T-helper 22 cell (primary cell): ENCODE results near the gene KAT6B.

Experiments
- DNase-seq: peaks from one replicate; pipeline ENCODE4 v3.0.0-alpha.2; 2020; ENCODE audit warnings: low read depth

Gene KAT6B

DNA sequence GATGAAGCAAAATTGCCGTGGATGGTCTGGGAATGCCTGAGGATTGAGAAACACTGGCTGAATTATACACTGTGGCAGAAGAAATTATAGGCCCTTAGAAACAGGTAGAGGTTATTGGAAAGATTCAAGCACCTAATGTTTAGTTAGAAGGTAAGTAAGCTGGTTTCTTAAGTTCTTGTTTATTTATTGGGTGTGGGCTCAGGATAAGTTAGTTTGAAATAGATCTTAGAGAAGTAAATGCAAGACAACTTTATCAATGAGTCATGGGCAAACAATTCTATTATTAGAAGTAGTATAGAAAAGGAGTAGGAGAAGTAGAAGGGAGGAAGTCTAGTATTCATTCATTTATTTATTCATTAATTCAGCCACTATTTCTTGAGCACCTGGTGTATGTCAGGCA lies 96.5 kb downstream of the KAT6B start:
- no peak for DNase-seq

DNA sequence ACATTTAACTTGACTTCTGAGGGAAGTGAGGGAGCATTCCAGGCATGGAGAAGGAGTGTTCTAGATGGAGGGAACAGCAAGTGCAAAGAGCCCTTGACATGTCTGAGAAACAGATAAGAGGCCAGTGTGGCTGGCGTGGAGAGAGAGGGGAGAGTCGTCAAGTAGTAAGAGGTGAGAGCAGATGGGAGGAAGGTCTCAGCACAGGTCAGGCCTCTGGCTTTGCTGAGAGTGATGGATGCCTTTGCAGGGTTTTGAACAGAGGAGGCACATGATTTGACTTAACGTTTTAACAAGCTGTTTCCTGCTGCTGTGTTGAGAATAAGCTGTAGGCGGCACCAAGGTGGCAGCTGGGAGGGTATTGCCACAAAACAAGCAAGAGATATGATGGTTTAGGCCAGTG lies 97.2 kb downstream of the KAT6B start:
- no peak for DNase-seq

- DNase-seq = no peak
Observed at GRCh38 chr10:74924251-74924963, 98.0 kb downstream of the KAT6B start.

- DNase-seq = no peak
Observed at GRCh38 chr10:74925291-74925690, 98.9 kb downstream of the KAT6B start.

DNA sequence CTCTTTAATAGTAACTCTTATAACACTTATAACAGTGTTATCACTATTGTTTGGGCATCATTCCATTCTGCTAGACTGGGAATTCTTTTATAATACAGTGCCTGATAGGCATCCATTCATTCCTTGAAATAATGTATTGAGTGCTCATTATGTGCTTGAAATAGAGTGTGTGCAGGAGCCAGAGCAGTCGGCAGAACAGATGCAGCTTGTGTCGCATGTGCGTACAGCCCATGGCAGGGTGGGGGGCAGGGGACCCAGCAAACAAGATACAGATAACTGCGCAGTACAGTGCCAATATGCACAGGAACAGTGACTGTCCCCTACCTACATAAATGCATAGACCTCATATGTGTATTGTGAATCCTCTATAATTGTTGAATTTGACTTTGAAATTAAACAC lies 99.3 kb downstream of the KAT6B start:
- no peak for DNase-seq

- DNase-seq = no peak
Observed at GRCh38 chr10:74926791-74927585, 100.6 kb downstream of the KAT6B start.

GRCh38 chr10:74927701-74928100 lies 101.3 kb downstream of the KAT6B start:
- no peak for DNase-seq

DNA sequence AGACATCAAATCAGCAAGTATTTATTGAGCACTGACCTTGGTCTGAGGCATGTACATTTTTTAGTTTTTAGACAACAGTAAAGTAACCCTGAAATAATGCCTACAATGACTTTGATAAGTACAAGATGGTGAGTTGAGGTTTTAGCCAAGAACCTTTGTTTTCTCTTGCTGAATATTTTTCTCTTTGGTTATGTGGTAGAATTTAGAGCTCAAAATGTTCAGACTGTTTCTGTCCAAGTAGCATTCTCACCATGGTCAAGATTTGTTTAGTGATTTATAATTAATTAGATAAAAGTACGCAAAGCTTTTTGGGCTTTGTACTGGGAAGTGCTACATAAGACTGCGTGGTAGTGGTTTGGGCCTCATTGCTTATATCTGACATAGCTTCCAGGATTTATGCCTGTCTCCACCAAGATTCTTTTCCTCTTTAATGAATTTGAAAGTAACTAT lies 102.4 kb downstream of the KAT6B start:
- DNase-seq = no peak

DNA sequence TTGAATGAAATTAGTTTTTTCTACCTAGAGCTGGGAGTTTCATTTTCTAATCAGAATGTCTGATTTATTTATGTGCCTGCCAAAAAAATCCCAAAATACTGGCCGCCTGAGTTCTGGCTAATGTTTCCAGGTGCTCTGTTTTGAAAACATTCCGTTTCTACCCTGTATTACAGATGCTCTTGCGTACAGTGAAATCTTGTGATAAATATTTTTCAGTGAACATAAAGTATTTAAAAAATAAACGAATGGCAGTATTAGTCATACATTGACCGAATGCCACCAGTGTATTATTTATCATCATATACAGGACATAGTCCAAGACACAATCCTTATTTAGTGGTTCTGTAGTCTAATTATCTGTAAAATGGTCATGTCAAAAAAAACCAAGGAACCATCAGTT lies 102.8 kb downstream of the KAT6B start:
- no peak for DNase-seq

GRCh38 chr10:74930965-74931364 lies 104.6 kb downstream of the KAT6B start:
- DNase-seq = no peak

GRCh38 chr10:74932648-74933047 lies 106.2 kb downstream of the KAT6B start:
- no peak for DNase-seq

GRCh38 chr10:74934100-74934812 lies 107.9 kb downstream of the KAT6B start:
- DNase-seq = no peak

DNA sequence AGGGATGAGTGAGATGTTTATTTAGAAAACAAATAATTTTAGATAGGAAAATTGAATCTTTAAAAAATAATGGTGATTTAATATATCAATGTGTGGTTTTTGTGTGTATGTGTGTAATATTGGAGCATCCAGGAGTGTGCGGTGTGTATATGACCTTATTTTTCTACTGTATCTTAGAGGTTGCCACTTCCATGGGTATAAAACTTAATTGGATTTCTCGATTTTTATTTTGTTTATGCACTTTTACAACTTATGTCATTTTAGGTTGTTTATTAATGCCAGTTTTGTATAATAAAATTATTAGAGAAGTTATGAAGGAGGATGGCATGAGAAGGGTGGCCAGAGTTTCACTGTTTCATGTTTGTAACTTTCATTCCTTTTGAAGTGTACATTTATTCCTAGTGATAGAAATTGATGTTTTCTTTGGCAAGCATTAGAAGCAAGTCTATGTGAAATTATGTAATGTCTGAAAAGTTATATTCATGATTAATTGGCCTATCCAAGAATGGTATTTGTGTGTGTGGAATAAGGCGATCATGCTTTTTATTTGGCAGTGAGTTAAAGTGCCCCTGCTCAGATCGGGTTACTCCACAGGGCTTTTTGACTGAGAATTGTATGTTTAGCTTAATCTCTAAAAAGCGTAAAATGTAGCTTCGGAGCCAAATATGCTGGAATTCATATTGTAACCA lies 110.3 kb downstream of the KAT6B start:
- no peak for DNase-seq

GRCh38 chr10:74937266-74937856 lies 111.0 kb downstream of the KAT6B start:
- DNase-seq = no peak

DNA sequence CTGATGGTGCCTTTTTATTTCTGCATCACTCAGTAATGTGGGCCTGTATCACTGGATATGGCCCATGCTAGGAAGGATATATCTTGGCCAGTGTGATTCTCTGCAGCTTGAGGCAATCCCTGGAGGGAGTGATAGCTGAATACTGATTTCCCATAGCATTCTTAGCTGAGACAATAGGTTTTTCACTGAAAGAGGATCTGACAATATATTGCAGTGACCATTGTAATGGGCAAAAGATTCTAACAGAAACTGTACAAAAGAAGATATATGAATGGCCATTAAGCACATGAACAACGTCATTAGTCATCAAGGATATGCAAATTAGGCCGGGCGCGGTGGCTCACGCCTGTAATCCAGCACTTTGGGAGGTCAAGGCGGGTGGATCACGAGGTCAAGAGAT lies 117.8 kb downstream of the KAT6B start:
- no peak for DNase-seq

DNA sequence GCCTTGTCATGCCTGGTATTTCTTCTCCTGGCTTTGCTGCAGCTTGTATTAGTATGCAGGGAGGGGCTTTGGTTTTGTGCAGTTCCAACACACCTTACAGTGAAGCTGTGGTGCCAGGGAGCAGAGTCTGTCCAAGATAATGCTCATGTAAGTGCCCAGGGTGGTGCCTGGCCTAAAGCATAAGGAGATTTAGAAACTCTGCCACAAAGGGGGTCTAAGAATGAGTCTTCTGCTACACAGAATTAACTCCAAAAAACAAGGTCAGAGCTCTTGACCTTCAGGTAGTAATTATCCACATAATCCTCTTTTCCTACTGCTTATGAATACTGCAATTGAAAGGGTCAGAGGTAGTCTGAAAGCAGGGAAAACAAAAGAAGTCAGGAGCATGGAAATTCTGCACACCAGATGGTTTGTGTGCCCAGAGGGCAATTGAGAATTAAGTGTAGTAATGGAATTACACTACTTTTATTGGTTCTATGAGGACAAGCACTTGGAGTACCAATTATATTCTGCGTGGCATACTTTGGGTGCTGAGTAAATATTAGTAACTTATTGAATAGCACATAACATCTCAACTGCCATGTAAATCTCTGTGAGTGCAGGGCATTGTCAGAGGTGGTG lies 121.5 kb downstream of the KAT6B start:
- DNase-seq = no peak

DNA sequence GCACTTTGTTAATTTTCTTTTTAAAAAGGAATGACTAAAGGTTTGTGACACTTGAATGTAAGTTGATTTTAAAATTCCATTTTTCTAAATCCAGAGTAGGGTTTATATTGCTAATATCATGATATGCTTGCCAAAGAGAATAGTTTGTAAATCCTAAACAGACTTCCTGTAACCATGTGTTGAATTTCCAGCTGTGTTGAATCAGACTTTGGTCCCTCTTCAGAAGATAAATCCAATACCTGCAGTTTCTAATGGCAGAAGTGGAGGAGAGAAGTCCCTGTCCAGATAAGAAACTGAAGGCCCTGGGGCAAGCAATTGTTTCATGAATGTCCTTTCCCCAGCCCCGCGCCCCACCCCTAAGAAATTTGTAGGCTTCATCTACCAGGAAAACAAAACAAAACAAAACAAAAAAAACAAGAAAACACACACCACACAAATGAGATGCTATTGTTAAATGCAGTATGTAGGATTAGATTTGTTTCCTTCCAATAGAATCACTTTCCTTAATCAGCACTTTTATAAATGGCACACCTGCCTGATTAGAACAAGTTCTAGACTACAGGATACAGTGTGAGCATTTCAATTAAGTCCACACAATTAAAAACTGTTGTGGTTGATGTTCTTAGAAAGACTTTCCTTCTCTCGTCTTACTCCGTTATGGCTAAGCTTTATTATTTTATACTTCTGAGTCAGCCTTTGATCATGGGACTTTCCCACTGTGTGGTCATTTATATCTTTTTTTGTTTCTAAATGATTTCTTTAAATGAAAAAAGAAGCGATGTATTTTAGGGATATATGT lies 122.8 kb downstream of the KAT6B start:
- DNase-seq = no peak

DNA sequence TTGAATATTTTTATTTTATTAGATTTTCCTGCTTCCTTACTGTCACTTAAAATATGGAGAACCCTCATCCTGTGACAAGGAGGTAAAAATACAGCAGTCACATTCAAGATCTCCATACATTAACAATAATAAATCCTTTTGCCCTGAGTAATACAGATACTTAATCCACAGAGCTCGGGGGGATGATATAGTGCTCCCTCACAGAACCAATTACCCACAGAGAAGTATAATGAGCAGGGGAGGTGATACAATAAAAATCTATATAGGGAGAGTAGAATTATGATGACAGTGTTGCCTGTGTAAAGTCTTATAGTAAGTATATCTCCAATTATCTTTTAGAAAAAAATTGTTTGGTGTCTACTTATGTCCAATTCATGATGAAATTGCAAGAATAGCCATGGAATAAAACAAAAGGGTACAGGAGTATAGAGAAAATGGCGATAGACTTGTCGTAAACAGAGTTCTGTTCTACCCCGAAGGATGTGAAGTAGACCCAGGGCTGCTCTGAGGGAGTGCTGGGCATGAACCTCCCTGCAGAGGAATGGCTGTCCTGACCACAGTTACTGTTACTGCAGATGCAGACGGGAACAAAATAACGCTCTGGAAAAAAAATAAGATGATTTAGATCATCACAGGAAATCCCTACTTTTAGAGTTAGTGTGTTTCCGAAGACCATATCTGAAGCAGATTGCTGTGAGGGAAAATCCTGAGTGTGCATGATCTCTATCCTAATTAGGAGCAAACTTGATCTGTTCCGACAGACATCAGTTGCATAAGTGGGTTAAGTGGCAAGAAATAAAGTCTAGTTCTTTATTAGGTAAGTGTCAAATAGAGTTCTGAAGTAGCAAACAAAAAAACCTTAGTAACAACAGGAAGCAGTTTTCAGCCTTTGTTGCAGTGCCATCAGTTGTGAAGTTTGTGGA lies 123.7 kb downstream of the KAT6B start:
- DNase-seq = no peak

DNA sequence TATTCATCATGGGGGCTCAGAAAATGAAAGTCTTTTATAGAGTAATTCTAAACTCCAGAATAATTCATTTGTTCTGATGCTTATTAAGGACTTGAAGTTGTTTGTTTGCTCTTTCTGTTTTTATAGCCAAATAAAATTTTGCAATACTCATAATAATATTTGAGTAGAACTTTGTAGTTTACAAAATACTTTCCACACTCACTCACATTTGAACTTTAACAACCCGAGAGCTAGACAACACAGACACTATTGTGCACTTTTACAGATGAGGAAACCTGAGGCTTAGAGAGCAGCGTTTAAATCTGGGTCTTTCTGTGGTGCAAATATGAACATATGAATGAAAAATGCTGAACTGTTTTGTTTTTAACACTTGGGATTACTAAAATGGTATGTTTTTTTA lies 126.8 kb downstream of the KAT6B start:
- no peak for DNase-seq

DNA sequence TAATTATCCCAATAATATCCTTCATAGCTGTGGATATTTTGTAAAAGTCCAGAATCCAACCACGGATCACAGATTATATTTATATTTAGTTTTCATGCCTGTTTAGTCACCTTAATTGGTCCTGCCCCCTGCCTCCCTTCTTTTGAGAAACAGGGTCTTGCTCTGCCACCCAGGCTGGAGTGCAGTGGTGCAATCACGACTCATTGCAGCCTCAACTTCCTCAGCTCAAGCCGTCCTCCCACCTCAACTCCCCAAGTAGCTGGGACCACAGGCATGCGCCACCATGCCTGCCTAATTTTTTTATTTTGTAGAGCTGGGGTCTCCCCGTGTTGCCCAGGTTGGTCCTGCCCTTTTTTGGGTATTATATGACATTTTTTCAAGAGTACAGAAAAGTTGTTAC lies 129.4 kb downstream of the KAT6B start:
- no peak for DNase-seq
